IPS-20b (cell line): Measurements from ENCODE around the gene MAPK11.

Source experiments
- H3K27ac ChIP-seq: one replicate; pipeline ENCODE4 v1.5.1; 2013; ENCODE audit warnings: low read length
- H3K27me3 ChIP-seq: 2 replicates; pipeline ENCODE4 v1.6.1; 2013; ENCODE audit warnings: mild to moderate bottlenecking, low read length, inconsistent platforms; ENCODE audit not compliant: insufficient read depth
- H3K36me3 ChIP-seq: 2 replicates; pipeline ENCODE4 v1.6.1; 2013; ENCODE audit warnings: low read depth, mild to moderate bottlenecking, inconsistent platforms, low read length, moderate library complexity; ENCODE audit not compliant: insufficient read depth
- H3K4me1 ChIP-seq: 2 replicates; pipeline ENCODE4 v1.6.1; 2013; ENCODE audit warnings: mild to moderate bottlenecking, control low read depth, inconsistent platforms, low read length, moderate library complexity; ENCODE audit not compliant: insufficient read depth
- H3K4me3 ChIP-seq: 2 replicates; pipeline ENCODE4 v1.5.1; 2013; ENCODE audit warnings: mild to moderate bottlenecking, low read length, inconsistent platforms
- H3K9ac ChIP-seq: 2 replicates; pipeline ENCODE4 v1.6.1; 2013; ENCODE audit warnings: low read depth, mild to moderate bottlenecking, inconsistent platforms, low read length, moderate library complexity
- H3K9me3 ChIP-seq: 2 replicates; pipeline ENCODE4 v1.6.1; 2013; ENCODE audit warnings: mild to moderate bottlenecking, low read depth, low read length, inconsistent platforms; ENCODE audit not compliant: insufficient read depth

MAPK11 gene

GRCh38 chr22:50271519-50271970 lies 1.4 kb upstream of the MAPK11 start:
- no peak overlapping the region for H3K27ac ChIP-seq
- no peak overlapping the region for H3K9ac ChIP-seq
- H3K27me3 ChIP-seq: peaks cover 54% of the 10 kb centered on the region
- H3K9me3 ChIP-seq: peaks cover 8% of the 10 kb centered on the region
- H3K36me3 ChIP-seq: peaks cover 15% of the 10 kb centered on the region
- H3K4me1 ChIP-seq: no peaks in the 10 kb centered on the region; the same call in 1 of the 2 replicates
- H3K4me3 ChIP-seq: peak overlapping the region; percentile 43; the same call in 1 of the 2 replicates

- peaks cover 58% of the 10 kb centered on the region for H3K27me3 ChIP-seq
- H3K9ac ChIP-seq: no peak overlapping the region
- H3K36me3 ChIP-seq: peaks cover 9% of the 10 kb centered on the region; the same call in 1 of the 2 replicates
- H3K4me1 ChIP-seq: no peaks in the 10 kb centered on the region; the same call in 1 of the 2 replicates
- H3K4me3 ChIP-seq: peak overlapping the region; percentile 43; the same call in 1 of the 2 replicates
- no peak overlapping the region for H3K27ac ChIP-seq
- peaks cover under 1% of the 10 kb centered on the region; the same call in 1 of the 2 replicates for H3K9me3 ChIP-seq
Measured at GRCh38 chr22:50270666-50271394, 650 bp upstream of the MAPK11 start.

GRCh38 chr22:50269573-50269969 lies 609 bp downstream of the MAPK11 start:
- H3K27ac ChIP-seq: no peak overlapping the region

GRCh38 chr22:50268655-50269113 lies 1.5 kb downstream of the MAPK11 start:
- Histone ChIP-seq H3K36me3 (no peaks in the 10 kb centered on the region), H3K4me3 (no peak overlapping the region), H3K9ac (no peak overlapping the region), H3K9me3 (no peaks in the 10 kb centered on the region), H3K4me1 (no peaks in the 10 kb centered on the region; the same call in 1 of the 2 replicates), H3K27me3 (peaks cover 63% of the 10 kb centered on the region), H3K27ac (no peak overlapping the region)

More at GRCh38 chr22:50269573-50269969, 609 bp downstream of the MAPK11 start:
- Histone ChIP-seq H3K9ac (no peak overlapping the region), H3K9me3 (no peaks in the 10 kb centered on the region), H3K4me1 (no peaks in the 10 kb centered on the region; the same call in 1 of the 2 replicates), H3K27me3 (peaks cover 60% of the 10 kb centered on the region), H3K36me3 (no peaks in the 10 kb centered on the region), H3K4me3 (no peak overlapping the region; the same call in 1 of the 2 replicates)

- H3K9me3 ChIP-seq: no peaks in the 10 kb centered on the region
- no peak overlapping the region for H3K4me3 ChIP-seq
- no peak overlapping the region for H3K27ac ChIP-seq
Measured at GRCh38 chr22:50267591-50268390, 2.4 kb downstream of the MAPK11 start.

GRCh38 chr22:50266994-50267393 lies 3.2 kb downstream of the MAPK11 start:
- H3K4me1 ChIP-seq: peaks cover 2% of the 10 kb centered on the region
- H3K9ac ChIP-seq: no peak overlapping the region
- peaks cover 68% of the 10 kb centered on the region for H3K27me3 ChIP-seq
- no peak overlapping the region for H3K4me3 ChIP-seq
- no peaks in the 10 kb centered on the region for H3K36me3 ChIP-seq
- no peak overlapping the region for H3K27ac ChIP-seq
- no peaks in the 10 kb centered on the region for H3K9me3 ChIP-seq

More at GRCh38 chr22:50267591-50268390, 2.4 kb downstream of the MAPK11 start:
- no peaks in the 10 kb centered on the region; the same call in 1 of the 2 replicates for H3K4me1 ChIP-seq
- H3K9ac ChIP-seq: no peak overlapping the region
- H3K36me3 ChIP-seq: no peaks in the 10 kb centered on the region
- H3K27me3 ChIP-seq: peaks cover 68% of the 10 kb centered on the region

GRCh38 chr22:50264946-50265669 lies 5.1 kb downstream of the MAPK11 start:
- Histone ChIP-seq H3K9me3 (no peaks in the 10 kb centered on the region), H3K36me3 (no peaks in the 10 kb centered on the region), H3K27ac (no peak overlapping the region), H3K27me3 (peaks cover 65% of the 10 kb centered on the region), H3K4me1 (peaks cover 3% of the 10 kb centered on the region; the same call in 1 of the 2 replicates), H3K4me3 (no peak overlapping the region), H3K9ac (no peak overlapping the region)

- no peak overlapping the region for H3K27ac ChIP-seq
- no peak overlapping the region for H3K4me3 ChIP-seq
- H3K9me3 ChIP-seq: no peaks in the 10 kb centered on the region
- no peak overlapping the region for H3K9ac ChIP-seq
- H3K36me3 ChIP-seq: no peaks in the 10 kb centered on the region
- H3K27me3 ChIP-seq: peaks cover 58% of the 10 kb centered on the region
- H3K4me1 ChIP-seq: peaks cover 3% of the 10 kb centered on the region; the same call in 1 of the 2 replicates
Measured at GRCh38 chr22:50264104-50264745, 6.0 kb downstream of the MAPK11 start.

GRCh38 chr22:50262973-50263617 lies 7.1 kb downstream of the MAPK11 start:
- no peak overlapping the region for H3K27ac ChIP-seq
- no peak overlapping the region for H3K4me3 ChIP-seq
- H3K9ac ChIP-seq: no peak overlapping the region

GRCh38 chr22:50262460-50262911 lies 7.7 kb downstream of the MAPK11 start:
- peaks cover 43% of the 10 kb centered on the region for H3K27me3 ChIP-seq
- no peaks in the 10 kb centered on the region for H3K36me3 ChIP-seq
- H3K4me3 ChIP-seq: no peak overlapping the region
- no peaks in the 10 kb centered on the region for H3K9me3 ChIP-seq
- H3K9ac ChIP-seq: no peak overlapping the region
- H3K27ac ChIP-seq: no peak overlapping the region
- peaks cover 3% of the 10 kb centered on the region; the same call in 1 of the 2 replicates for H3K4me1 ChIP-seq

More at GRCh38 chr22:50262973-50263617, 7.1 kb downstream of the MAPK11 start:
- Histone ChIP-seq H3K27me3 (peaks cover 47% of the 10 kb centered on the region), H3K36me3 (no peaks in the 10 kb centered on the region), H3K4me1 (peaks cover 3% of the 10 kb centered on the region; the same call in 1 of the 2 replicates), H3K9me3 (no peaks in the 10 kb centered on the region)
